NCI-H510A (cell line): ENCODE measurements around the gene TUBG2.
"Not testable (repeated sequence)": the region's sequence is repeated elsewhere in the genome, so short reads cannot be mapped to it uniquely, and the experiment has no call there.

ENCODE experiments used
- DNase-seq: peaks from one replicate; lab custom pipeline; 2025; lab: John Stamatoyannopoulos, UW

Gene TUBG2

DNA sequence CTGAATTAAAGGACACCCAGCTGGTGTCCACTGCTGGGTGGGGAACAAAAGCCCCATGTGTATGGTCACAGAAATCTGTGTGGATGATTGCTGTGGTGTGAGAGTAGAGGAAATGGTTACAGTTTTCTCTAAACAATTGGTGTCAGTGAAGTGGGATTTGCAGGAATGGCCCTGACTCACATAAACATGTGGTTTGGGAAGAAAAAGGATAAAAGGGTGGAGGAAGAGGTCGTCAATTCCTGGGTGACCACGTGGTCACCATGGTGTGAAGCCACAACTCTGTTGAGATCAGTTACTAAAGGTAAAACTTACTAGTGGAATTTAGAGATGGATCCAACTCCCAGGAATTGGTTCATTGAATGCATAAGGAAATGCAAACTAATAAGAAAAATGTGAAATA, 3.6 kb upstream of the TUBG2 start:
- DNase-seq = no peak

DNA sequence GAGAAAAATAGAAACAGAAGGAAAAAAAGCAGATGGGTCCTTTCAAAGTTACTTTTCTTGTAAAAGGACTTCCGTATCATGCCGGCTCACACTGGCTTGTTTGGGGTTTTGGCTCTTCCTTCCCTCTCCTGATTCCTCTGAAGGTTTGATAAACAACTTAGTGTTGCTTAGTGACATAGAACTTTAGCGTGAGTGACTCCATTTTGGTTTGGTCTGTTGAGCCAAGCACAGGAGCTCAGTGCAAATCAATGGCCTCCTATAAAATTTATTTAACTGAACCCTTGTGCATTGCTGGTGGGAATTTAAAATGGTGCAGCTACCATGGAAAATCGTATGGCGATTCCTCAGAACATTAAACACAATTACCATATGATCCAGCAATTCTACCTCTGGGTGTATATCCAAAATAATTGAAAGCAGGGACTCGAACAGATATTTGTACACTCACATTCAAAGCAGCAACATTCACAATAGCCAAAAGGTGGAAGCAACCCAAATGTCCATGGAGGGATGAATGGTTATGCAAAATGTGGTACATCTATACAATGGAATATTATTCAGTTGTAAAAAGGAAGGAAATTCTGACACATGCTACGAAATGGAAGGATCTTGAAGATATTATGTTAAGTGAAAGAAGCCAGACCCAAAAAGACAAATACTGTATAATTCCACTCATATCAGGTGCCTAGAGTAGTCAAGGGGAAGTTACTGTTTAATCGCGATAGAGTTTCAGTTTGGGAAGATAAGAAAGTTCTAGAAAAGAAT, 1.1 kb upstream of the TUBG2 start:
- DNase-seq = no peak

DNA sequence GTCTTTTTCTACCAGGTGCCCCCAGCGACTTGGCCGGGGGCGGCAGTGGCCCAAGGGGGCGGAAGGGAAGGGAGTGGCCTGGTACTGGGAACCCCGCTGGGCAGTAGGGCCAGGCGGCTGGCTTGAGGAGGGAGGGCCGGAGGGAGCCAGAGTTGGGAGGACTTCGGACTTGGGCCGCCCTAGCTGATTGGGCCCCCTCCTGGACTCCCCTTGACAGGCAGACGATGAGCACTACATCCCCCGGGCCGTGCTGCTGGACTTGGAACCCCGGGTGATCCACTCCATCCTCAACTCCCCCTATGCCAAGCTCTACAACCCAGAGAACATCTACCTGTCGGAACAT, 819 bp downstream of the TUBG2 start:
- DNase-seq = not testable (repeated sequence)

- DNase-seq = no peak
These were observed 1.7 kb downstream of the TUBG2 start for GRCh38 chr17:42660692-42661345.

DNA sequence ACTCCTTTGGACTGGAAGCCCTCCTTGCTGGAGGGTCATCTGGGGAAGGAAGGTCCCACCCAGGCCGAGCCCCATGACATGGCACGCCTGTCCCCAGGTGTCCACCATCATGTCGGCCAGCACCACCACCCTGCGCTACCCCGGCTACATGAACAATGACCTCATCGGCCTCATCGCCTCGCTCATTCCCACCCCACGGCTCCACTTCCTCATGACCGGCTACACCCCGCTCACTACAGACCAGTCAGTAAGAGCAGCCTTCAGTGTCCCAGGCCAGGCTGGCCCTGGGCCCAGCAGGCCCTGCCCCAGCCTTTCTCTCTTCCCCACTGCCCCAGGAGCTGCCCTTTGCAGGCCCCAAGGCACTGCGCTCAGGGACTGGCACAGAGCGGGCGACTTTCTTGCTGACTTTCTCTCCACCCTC, 6.5 kb downstream of the TUBG2 start:
- DNase-seq = no peak

DNA sequence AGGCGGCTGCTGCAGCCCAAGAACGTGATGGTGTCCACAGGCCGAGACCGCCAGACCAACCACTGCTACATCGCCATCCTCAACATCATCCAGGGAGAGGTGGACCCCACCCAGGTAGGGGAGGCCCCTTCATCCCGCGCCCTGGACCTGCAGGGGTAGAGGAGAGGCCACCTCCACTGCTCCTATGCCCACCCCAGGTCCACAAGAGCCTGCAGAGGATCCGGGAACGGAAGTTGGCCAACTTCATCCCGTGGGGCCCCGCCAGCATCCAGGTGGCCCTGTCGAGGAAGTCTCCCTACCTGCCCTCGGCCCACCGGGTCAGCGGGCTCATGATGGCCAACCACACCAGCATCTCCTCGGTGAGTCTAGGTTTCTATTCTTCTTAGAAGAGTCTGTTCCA, 7.0 kb downstream of the TUBG2 start:
- not testable (repeated sequence) for DNase-seq

DNA sequence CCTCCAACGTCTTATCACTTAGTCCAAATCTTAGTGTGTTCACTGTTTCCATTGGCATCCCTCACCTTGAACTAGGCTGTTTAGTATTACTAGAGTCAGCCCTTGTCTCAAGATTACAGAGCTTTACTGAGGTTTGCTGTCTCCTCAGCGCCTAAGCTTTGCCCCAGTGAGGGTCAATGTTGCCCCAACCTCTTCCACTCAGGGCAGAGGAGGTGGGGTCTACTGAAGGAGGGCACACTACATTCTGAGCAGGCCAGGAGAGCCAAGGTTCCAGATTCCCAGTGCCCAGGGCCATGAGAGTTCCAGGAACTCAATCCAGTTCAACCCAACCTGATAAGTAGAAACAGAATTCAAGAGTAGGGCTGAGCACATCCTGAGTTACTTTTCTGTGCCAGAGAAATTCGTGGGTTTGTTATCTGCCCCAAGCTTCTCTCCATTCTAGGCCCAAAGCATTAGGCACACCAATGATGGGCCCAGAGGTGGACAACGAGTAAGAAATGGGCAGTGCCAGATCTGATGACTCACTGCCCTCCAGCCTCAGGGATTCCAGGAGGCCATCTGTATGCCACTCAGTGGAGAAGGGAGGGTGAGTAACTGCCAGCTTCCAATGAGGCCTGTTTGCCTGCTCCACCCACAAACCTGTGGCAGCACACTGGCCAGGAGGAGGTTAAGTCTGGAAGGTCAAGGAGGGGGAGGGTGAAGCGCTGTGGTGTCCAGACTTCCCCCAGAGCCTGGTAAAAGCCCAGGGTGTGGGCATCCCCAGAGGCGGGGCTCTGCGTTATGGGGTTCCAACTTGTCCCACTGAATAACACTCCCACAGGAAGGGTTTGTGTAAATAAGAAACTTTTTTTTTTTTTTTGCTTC, 8.2 kb downstream of the TUBG2 start:
- DNase-seq = no peak

GRCh38 chr17:42669705-42669976, 10.6 kb downstream of the TUBG2 start:
- no peak for DNase-seq

DNA sequence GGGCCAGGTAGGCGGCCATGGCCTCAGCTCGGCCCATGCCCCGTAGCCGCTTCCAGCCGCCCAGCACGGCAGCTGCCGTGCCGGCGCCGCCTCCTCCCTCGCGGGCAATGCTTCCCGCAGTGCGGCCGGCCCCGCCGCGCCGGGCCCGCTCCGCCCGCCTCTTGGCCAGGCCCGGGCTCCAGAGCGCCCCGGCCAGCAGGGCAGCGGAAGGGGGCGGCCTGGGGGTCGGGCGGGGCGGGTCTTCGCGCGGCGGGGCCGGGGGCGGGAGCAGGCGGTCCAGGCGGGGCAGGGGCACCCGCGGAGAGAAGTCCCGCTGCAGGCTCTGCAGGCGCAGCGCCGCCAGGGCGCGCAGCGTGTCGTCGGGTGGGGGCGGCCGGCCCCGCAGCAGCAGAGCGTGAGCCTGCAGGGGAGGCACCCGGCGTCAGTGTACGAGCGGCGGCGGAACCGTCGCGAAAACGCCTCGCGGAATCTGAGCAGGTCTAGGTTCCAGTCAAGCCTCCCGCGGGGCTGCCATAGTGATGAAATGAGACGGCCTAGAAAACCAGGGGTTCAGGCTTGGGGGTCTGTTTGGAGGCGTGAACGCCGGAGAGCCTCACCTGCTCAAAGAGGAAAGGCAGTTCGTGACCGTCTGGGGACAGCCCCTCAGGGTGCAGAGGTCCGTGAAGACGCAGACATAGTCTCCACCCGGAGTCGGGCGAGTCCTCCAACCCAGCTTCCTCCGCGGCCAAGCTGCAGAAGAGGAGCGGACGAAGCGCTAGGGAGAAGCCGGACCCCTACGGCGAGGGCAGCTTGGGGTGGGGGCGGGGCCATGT, 11.1 kb downstream of the TUBG2 start:
- DNase-seq = no peak

DNA sequence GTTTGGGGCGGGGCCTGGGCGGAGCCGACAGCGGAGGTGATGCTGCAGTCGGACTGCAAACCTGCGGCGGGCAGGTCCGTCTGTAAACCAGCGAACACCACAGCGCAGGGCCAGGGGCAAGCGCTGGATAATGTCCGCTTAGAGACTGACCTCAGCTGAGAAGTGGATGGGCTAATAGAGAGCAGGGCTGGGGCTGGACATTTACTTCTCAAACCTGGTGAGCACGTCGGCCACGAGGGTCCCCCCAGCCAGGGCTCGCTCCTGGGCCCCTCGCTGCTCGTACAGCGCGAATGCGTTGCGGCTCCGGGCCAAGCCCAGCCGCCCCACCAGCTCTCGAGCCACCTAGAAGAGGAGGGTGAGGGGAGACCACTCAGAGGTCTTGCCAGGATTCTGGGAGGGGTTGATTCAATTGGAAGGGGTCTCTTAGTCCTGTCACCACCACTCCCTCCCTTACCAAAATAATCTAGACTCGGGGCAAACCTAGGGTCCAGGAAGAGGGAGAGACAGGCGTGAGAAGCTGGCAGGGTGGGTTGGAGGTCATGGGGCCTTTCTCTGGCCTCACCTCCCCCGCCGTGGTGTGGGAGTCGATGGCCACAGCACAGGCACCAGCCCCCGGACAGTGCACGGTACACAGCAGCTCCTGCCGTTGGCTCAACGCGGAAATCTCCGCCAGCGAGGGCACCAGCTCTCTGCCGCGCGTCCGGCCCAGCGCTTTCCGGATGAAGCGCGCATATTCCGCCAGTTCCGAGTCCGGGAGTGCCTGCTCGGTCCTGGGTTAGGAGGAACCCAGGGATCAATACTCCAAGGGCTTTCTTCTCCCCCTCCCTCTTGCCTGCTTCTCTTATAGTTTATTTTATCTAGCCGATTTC, 11.9 kb downstream of the TUBG2 start:
- DNase-seq = no peak

DNA sequence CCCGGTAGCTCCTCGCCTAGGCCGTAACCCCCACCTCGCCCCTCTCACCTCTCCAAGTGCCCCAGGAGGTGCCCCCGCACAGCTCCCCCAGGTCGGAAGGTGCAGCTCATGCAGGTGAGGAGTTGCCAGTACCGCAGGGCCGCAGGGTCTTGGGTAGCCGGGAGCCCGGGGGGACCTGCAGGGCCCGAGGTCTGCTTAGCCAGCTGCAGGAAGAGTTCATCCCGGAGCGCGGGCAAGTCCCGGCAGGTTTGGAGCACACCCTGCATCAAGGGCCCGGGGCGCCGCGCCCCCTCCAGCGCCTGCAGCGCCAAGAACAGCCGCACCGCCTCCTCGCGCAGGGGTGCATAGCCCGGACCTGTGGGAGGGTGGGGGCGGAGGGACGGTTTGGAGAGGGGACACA, 13.0 kb downstream of the TUBG2 start:
- DNase-seq = peak; percentile 81

DNA sequence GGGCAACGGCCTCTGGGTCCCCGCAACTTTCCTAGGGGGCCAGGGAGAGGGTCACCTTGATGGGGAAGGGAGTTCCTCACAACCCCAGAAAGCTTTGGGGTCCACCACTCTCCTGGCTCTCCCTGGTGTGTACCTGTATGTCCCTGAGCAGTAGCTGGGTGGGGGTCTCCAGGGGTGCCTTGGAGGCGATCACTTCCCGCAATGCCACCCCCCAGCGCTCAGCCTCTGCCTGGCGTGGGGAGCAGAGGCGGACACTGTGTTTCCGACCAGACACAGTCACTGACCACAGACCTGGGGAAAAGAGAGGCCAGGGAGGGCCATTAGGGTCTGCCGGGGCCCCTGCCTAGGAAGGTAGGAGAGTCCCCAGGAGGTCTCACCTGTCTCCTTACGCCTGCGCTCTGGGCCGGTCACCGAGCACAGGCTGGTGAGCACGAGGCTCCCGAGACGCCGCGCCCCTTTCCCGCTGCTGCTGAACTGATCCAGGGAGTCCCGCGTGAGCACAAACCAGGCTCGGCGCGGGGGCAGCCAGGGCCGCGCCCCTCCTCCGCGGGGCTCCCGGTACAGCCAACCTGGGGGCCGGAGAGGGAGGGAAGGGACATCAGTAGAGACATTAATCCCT, 14.3 kb downstream of the TUBG2 start:
- DNase-seq = no peak

GRCh38 chr17:42673885-42674754, 15.0 kb downstream of the TUBG2 start:
- peak; percentile 22 for DNase-seq

DNA sequence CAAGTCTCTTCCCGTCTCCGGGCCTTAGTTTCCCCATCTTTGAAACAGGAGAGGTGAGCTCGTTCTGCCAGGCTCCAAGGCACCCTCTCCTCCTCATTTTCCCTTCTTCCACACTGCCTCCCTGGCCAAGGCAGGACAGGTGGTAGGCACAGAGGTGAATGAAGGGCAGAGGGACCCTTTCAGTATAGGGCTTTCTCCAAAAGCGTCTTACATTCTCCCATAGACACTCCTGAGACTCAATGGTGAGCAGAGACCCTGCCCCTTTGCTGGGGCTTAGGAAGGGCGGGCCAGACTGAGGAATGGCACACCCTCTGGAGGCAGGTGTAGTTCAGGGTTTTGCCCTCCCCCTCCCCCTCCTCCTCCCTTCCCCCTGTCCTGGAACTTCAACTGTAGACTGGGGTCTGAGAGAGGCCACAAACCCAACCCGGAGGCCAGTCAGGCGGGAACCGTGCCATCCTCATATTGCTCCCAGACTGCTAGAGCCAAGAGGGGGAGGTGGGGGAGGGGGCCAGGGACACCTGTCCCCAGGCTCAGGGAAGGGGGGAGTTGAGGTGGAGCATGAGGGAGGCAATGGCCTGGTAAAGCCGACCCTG, 15.8 kb downstream of the TUBG2 start:
- peak; percentile 79 for DNase-seq

- peak; percentile 77 for DNase-seq
These were observed 16.4 kb downstream of the TUBG2 start for GRCh38 chr17:42675348-42675964.

DNA sequence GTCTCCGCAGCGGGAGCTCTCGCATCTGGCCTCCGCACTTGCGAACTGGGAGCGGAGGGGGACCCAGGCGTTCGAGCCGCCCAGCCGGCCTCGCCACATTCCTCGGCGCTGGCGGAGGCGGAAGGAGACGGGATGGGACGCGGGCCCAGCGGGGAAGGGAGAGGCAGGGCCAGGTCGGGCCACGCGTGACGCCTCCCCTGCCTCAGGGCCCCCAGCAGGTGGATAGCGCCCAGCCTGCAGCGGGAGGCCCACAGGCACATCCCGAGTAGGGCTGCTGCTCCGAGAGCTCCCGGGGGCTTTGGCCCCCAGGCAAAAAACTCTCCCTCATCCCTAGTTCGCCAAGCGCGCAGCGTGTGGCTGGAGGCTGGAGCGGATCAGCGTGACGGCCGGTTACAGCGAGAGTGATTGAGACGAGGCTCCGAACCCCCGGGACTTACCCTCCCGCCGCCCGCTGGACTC, 16.9 kb downstream of the TUBG2 start:
- no peak for DNase-seq

GRCh38 chr17:42676424-42677011, 17.4 kb downstream of the TUBG2 start, which contains the start of gene PLEKHH3:
TSS of gene PLEKHH3 (minus strand) at chr17:42676994. CDS start at chr17:42676563, 431 bp downstream.
- DNase-seq = no peak
